ENCODE measurements around the gene RAB3GAP2.
"Not testable (repeated sequence)": the region's sequence is repeated elsewhere in the genome, so short reads cannot be mapped to it uniquely, and the experiment has no call there.

Gene RAB3GAP2

DNA sequence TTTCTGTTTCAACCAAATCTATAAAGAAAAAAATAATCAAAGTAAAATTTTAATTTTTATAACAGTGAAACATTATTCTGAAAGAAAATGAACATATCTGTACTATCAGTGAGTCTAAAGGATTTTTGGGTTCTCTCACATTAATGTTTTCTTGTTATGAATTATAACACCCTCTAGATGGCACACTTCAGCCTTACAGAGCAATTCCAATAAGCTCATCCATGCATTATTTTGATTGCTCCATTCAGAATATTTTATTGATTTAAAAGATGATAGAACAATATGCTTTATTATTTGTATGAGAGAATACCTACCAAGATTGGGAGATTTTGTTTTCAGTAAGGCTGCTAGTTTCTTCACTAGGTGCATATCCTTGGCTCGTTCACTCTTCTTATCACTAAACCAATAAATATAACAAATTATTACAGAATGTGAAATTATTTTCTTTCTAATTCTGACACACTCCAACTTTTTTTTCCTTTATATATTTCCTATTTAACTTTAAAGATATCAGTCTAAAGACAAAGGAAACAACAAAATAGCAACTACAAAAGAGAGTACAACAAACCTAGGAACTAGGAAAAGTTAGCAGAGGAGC is 82.4 kb downstream of the RAB3GAP2 start:
- DNase-seq = peak; percentile 59

DNA sequence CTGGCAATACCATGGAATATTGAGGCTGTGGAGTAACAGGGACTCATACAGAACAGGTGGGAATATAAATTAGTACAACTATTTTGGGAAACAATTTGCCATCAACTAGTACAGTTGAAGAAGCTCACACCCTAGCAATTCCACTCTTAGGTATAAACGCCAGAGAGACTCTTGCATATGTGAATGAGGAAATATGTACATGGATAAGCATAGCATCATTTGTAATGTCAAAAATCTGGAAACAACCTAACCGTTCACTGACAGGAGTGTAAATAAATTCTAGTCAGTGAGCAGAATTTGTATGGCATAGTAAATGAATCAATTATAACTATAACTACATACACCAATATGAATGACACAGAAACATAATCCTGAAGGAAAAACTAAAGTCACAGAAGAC is 83.7 kb downstream of the RAB3GAP2 start:
- no peak for DNase-seq

DNA sequence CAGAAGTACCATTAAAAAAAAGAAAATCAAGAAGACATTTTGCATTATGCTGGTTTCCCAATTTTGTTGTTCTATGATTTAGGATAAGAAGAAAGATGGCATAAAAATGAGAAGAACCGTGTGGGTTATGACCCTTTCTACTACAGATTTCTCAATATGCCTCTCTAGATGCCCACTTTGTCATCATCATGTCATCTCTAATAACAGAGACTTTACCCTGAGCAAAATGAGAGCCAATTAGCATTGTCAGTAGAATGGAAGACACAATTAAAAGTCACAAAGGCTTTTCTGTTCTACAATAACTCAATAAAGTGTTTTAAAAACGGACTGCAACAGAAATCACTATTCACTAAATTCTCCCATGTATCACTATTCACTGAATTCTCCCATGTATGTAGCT is 85.5 kb downstream of the RAB3GAP2 start:
- no peak for DNase-seq

DNA sequence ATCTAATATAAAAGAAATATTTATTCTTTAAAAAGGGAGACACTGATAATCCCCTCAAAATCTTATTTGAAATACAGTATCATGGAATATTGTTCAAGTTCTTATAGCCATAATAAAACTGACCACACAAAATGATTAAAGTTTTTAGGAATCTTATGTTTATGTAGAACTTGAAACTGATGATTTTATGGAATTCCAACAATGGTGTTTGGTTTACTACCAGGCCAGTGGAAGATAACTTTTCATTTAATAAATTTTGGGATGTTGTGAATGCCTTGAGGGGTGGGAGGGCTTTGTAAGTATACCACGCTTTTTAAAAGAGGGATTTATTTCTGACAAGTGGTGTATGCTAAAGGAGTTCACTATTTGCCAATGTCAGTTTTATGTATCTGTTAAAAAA is 87.7 kb downstream of the RAB3GAP2 start:
- no peak for DNase-seq

DNA sequence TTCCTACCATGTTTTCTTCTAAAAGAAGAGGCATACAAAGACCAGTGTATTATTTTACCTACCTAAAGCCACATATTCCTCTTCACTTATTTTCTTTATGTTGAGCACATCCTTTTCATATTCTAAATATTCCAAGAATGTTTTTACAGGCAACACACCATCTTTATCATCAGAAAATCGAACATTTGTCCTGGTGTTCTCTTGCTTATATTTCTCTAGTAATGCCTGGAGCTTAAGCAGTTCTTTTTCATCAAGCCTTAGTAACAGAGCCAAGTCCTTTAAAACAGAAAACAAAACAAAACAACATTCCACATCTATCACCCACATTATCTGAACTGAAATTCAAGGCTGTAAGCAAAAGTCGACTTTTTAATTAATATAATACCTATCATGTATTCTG is 89.6 kb downstream of the RAB3GAP2 start:
- DNase-seq = no peak

DNA sequence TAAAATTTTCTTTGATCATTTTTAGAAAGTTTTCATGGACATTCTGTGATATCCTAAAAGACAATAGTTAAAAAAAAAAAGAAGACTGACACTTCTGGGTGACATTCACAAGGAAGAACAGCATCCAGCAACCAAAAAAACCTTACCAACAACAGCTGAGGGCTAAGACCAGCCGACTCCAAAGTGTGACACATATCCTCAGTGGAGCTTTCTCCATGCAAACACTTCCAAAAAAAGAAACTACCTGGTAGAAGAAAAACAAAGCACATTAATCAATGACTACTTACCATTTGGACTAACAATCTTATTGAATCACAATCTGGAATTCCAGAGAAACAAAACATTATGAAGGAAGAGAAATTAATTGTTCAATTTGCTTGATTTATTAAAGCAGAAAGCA is 90.1 kb downstream of the RAB3GAP2 start:
- DNase-seq = no peak

DNA sequence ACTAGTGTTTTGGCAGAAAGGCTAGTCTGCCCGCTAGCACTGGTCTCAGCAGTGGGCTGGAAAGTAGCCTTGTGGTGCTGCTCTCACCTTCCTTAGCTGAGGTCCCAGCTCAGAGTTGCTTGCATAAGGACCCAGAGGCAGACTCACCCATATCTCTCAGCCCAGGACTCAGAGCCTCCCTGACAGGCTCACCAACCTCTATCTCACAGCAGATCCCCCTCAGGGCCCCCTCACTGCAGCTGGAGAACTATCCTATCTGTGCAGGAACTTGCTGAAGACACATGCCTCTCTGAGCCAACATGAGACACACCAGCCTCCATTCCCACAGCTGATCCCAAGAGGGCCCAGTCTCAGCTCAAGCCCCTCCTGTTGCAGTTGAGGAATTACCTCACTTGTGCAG is 95.7 kb downstream of the RAB3GAP2 start:
- DNase-seq = no peak

DNA sequence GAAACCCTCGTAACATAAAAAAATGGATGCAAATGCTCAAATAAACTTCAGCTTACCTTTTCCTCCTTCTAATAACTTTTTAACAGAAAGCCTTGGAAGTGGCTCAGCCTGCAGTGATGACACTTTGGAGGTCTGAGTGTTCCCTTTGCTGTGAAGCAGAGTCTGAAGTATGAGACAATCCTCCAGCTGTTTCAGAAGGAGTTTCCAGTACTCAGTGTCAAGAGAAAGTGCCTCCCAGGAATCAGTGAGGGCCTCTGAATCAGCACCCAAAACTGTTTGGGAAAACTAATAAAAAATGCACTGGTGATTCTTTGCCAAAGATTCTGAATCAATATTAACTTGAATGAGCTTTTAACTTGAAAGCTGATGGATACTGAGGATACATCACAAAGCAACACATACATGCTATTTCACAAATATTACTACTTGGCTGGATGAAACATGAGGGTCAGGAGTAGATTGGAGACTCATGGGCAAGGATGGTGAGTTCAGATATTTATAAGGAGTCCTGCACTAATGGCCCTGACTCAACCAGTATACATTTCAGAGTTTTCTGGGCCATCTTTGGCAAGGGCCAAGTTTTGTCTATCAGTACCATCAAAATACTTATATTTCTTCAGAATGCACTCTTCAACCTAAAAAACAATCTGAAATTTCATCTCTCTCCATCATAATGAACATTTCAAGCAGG is 101.3 kb downstream of the RAB3GAP2 start:
- no peak for DNase-seq

DNA sequence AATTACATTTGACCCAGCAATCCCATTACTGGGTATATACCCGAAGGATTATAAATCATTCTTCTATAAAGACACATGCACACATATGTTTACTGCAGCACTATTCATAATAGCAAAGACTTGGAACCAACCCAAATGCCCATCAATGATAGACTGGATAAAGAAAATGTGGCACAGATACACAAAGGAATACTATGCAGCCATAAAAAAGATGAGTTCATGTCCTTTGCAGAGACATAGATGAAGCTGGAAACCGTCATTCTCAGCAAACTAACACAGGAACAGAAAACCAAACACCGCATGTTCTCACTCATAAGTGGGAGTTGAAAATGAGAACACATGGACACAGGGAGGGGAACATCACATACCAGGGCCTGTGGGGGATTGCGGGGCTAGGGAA is 102.4 kb downstream of the RAB3GAP2 start:
- not testable (repeated sequence) for DNase-seq

DNA sequence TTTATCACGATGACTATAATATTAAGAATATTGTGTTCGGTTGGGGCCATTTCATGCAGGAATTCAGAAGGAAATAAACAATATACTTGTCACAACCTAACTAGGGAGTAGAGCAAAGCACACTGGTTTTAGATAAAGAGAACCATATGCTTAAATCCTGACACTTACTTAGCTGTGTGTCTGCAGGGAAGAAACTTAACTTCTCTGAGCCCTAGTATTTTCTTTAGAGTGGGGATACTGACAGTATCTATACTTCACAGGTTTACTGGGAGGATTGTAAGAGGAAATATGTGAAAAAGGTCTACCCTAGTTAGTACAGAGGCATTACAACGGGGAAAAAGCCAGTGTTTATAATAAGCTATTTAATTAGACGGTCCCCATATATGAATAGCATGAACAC is 105.4 kb downstream of the RAB3GAP2 start:
- DNase-seq = no peak

DNA sequence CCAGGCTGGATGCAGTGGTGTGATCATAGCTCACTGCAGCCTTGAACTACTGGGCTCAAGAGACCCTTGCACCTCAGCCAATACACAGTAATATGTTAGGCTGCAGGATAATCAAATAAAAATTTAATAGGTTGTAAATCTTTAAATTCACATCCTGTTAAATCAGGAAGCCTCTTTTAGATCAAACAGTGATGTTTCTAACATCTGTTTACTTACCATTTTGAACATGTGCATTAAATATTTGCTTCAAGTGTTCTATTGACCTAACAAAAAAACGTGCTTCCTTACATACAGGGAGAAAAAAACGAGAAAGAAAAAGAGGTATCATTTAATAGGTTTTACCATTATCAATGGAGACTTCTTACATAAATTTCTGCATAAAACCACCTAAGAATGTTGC is 107.7 kb downstream of the RAB3GAP2 start:
- no peak for DNase-seq

DNA sequence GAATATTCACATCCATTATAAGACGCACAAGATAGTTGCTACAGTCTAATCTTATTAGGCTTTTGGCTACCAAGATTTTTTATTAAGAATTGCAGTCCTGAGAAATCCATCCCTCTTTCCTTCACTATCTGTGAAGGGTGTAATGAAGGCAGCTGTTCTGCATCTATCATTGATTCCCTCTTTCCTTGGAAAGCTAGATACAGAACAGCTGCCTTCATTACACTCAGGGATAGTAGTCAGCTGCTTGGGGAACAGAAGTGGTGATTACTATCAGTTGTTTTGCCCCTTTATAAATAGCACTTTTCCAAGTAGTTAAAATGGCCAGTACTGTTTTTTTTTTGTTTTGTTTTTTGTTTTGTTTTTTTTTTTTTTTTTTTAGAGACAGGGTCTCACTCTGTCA is 108.1 kb downstream of the RAB3GAP2 start:
- no peak for DNase-seq

DNA sequence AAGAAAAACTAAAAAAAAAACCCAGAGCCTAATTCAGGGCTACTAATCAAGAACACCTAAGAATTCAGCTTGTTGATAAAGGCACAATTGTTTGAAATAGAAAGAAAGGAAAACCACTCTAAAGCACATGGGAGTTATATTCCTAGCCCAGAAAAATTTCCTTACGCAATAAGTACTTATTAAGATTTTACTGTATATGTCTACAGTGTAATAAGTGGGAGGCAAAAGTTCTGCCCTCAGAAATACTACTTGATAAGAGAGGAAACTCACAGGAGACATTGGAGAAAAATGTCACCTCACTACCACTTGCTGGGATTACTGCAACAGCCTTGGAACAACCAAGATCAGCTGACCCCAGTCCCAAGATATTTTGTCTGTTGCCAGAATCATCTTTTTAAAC is 112.2 kb downstream of the RAB3GAP2 start:
- DNase-seq = no peak

DNA sequence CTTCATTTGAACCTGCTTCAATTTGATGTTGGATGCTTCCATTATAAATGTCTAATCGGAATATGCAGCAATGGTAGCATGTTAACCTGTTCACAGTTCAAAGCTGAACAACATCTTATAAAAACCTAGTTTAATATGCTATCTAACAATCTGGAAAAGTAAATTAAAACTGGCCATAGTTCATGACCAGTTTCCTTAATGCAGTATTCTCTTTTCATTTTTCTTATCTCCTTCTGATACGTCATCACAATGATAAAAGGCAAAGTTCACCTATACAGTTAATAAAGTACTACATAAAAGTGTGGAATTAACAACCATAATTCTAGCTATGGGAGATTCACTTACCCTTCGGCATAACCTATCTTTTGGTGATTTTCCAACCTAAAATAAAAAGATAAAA is 113.2 kb downstream of the RAB3GAP2 start:
- DNase-seq = no peak

DNA sequence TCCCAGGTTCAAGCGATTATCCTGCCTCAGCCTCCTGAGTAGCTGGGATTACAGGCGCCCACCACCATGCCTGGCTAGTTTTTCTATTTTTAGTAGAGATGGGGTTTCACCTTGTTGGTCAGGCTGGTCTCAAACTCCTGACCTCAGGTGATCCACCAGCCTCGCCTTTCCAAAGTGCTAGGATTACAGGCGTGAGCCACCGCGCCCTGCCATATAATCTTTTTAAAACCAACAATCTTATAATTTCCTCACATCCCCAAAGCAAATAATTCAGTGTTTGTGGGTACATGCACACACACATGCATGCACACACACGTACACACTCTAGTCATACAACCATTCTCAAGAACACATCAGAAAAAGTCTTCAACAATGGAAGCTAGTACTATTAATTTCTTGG is 113.7 kb downstream of the RAB3GAP2 start:
- not testable (repeated sequence) for DNase-seq

DNA sequence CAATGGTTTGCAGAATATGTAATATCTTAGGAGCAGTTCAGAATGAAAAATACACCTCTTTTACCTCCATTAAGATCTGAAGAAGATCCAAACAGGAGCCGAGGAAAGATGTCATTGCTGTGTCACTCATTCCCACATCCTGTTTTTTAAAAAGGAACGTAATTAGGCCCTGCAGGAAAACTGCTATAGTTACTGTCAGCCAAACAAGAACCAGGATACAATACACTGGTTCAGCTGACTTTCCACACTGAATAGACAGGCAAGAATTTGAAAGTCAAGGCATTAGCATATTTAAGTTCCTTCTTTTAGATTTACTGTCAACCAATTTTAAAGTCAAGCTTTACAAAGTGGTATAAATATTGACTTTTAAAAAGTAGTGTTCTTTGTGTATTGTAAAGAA is 114.5 kb downstream of the RAB3GAP2 start:
- no peak for DNase-seq

DNA sequence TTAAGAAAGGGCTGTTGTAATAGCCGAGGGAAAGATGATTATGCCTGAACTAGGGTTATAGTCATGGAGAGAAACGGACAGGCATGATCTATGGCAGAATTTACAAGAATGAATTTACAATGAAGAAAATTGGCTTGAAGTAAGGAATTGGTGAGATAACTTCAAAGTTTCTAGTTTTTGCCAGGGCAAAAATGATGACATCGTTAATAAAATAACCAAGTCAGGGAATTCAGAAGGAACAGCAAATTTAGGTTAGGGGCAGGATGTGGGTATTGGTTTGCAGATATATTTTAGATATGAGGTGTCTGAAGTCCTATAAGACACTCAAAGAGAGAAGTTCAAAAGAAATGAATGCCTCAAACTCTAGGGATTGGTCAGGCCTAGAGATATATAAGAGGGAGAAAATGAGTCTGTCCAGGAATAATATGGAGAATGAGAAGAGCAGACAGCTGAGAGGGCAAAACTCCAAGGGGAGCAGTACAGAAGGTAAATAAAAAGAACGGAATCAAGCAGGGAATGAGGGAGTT is 115.6 kb downstream of the RAB3GAP2 start:
- DNase-seq = no peak

DNA sequence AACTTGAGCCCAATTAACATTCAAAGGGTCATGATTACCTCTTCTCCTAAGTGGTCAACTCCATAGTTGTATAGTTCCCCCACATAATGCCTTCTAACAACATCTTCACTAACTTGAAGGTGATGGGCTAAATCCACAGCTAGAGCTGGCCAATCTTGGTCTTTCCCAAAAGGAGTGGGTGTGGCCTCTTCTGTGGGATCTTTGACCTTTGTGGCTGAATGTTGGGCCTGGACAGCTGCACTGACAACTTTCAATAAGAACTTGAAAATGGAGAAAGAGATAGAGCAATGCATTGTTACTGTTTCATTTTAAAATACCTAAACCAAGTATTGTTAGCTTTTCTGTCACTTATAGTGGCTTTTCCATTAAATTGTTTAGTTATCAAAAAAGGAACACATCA is 119.1 kb downstream of the RAB3GAP2 start:
- no peak for DNase-seq

DNA sequence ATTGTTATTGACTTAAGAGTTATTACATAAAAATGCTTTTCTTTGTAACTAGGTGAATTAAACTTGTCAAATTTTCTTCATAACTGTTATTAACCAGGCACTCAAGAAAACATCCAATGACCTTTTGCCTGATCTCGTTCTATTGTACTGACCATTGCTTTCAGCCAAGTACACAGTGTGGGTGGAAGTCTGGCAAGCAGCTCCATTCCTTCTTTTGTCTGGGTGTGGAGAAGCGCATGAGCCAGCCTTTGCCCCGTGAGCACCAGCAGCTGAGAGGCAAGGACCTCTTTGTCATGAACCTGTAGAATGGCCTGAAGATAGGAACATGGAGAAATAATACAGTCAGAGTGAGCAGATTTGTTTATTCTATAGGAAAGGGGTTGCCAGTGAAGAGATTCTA is 120.8 kb downstream of the RAB3GAP2 start:
- DNase-seq = no peak

DNA sequence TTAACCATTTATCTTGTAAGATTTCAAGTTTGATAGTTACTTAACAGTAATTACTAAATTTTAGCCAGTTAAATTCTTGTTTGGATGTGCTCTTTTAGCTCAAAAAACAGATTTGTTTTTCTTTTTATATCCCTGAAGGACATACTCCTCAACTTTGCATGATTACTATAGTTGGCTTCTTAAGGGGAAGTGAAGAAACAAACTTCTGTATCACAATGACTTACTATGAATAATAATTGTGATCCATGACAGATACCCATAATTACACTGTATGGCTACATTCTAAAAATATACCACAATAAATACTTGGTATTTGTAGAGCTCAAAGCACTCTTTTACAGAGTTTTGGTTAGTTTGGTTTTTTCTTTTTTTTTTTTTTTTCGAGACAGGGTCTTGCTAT is 122.5 kb downstream of the RAB3GAP2 start:
- no peak for DNase-seq

DNA sequence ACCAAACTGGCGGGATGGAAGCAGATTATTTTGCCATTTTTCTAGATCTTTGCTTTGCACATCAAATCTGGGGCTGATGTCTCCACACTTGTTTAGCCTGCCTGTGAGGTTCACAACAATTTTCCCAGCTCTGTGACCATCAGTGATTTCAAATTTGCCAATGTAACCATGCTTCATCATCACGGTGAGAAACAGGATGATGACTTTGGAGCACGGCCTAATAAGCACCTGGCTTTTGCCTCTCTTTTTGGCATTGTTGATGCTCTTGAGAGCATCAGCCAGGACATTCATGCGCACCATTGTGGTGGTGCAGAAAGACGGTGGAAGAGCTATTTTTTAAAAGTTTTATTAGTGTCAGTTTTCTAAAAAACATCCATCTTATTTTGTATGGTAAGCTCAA is 128.2 kb downstream of the RAB3GAP2 start:
- no peak for DNase-seq

DNA sequence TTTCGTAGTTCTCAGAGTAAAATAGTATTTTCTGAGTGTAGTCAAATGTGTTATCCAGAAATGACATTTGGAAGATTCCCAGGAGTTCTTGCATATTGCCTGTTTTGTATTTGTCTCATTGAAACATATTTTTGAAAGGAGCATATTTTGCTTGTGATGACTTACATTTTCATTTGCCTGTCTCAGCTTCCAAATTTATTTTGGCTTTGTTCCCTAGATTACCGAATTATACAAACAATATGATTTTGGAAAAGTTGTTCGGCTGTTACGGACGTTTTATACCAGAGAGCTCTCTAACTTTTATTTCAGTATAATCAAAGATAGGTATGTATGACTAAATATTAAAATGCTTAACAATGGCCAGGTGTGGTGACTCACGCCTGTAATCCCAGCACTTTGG is 132.3 kb downstream of the RAB3GAP2 start:
- DNase-seq = no peak

DNA sequence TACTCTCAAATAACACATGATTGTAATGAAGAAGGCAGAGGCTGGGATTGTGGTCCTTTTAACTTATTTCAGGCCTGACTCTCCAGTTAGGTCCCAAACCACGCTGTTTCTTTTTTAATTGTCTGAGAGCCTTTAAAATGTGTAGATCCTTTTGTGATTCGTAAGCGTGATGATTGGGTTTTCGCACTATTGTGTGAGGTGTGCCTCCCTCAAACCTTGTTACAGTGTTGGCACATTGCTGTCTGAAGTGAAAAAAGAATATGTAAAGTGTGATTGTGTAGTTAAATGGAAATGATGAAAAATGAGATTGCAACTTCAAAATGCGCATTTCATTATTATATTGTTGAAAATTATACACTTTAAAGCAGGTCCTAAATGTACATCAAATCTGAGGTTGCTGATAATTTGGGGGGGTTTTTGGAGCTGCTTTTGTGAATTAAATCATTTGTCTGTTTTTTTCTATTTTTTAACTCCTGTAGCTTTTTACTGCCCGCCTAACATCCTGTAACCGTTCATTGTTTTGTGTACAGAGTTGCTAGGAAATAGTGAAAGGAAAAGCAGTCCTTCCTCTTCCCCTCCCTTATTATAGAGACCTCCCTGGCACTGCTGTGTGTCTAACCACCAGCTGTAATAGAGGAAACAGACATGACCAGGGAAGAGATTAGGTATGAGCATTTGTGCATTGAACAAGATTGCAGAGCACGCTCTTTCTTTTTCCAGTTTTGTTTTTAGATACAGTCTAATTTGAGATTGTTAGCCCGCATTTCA is 135.1 kb downstream of the RAB3GAP2 start:
- DNase-seq = no peak

DNA sequence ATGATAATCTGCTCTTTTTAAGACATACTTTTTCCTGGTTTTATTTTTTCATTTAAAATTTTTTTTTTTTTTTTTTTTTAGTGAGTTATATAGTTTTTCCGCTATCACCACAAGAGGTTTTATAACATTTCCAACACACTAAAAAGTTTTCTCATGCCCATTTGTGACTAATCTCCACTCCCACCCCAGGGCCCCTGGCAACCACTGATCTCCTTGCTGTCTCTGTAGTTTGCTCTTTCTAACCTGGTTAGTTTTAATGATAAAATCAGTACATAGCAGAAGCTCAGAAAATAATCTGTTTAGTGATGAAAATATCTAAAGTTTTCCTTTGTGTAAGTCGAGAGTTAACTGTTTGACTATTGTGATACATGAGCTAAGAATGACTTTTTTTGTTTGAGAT is 136.5 kb downstream of the RAB3GAP2 start:
- no peak for DNase-seq

Data from NCI-H1105 treated with DMSO at 0.1 percent for 48 hours (cell line).